K562 (cell line): ENCODE results near the gene ARF1.

Experiments used
- CHD1 ChIP-seq: fragments of 200-600 bp; sonication (generic); IDR thresholded peaks from one replicate; pipeline ENCODE4 v1.6.1; 2012; ENCODE audit warnings: mild to moderate bottlenecking, moderate library complexity, low read length, inconsistent platforms
- EP300 ChIP-seq: IDR thresholded peaks from 2 replicates; pipeline ENCODE4 v1.6.1; 2012; ENCODE audit warnings: low read length, improper control_type of control experiment
- NBN ChIP-seq: fragments of 450-650 bp; IDR thresholded peaks from 2 replicates; pipeline ENCODE4 v1.6.1; 2016; ENCODE audit warnings: low read depth, mild to moderate bottlenecking
- RFX5 ChIP-seq: IDR thresholded peaks from 2 replicates; pipeline ENCODE4 v1.6.1; 2011; ENCODE audit warnings: low read depth, mild to moderate bottlenecking, improper control_type of control experiment, low read length
- STAT5A ChIP-seq: IDR thresholded peaks from 2 replicates; pipeline ENCODE4 v1.6.1; 2012; ENCODE audit warnings: low read length, inconsistent platforms, borderline replicate concordance
- TEAD1 ChIP-seq, 2 experiments: fragments of 450-650 bp in 1 of 2; sonication (generic) in 1 of 2; formaldehyde crosslinking; IDR thresholded peaks; 2 replicates each; pipeline versions ENCODE4 v1.4.0 to v1.8.0; 2020 to 2022; ENCODE audit warnings: mild to moderate bottlenecking in 2 of 2, missing genetic modification reagents in 1 of 2
- XRCC5 ChIP-seq: fragments of 200-400 bp; formaldehyde crosslinking; IDR thresholded peaks from 2 replicates; pipeline ENCODE4 v1.6.1; 2017; ENCODE audit warnings: low read depth, mild to moderate bottlenecking, low read length
- ZNF174 ChIP-seq: fragments of 250-450 bp; sonication (Bioruptor Pico); IDR thresholded peaks from 2 replicates; pipeline ENCODE4 v1.4.0; 2020; ENCODE audit warnings: mild to moderate bottlenecking

DNA sequence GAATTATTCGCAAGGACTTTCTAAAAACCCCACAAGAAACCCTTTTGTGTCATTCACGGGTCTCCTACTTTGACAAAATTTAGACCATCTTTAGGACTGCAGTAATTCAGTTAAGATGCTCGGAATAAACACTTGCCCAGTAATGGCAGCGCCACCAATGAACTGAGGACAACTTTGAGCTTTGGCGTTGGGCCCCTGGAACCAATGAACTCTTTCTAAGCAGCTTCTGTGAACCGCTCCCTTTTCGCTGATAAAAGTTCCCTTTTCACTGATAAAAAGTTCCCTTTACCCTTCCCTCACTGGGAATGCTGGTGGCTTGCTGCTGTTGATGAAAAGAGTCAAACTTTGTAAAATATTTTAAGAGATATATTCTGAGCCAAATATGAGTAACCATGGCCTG lies 28.0 kb downstream of the ARF1 start:
- no peak for TF ChIP-seq TEAD1 (CRISPR knock-in tag; IDR thresholded peaks at IDR 0.05)
- TF ChIP-seq XRCC5, result no peak
- no peak for TF ChIP-seq RFX5
- TF ChIP-seq NBN, result no peak
- no peak for TF ChIP-seq ZNF174 (CRISPR knock-in tag)
- no peak for TF ChIP-seq STAT5A
- no peak for TF ChIP-seq CHD1
- TF ChIP-seq EP300, result no peak
